Mesothelial cell of epicardium (in vitro differentiated cells): ENCODE data around the gene CTF1. TPM values are rescaled to one million over a fixed set of nuclear protein-coding genes. Genes with fewer than 3 reads are reported as not detected.
A peak's percentile ranks its signal among the peaks of the same experiment; 100 is the strongest.

Experiments
- DNase-seq, 2 experiments: peaks; one replicate each; pipeline ENCODE4 v3.0.0; 2021; ENCODE audit warnings: low spot score in 2 of 2; ENCODE audit not compliant: unreplicated experiment in 2 of 2
- H3K27ac Mint-ChIP-seq: 2 replicates; pipeline ENCODE4 v1.8.0; 2021; ENCODE audit warnings: mixed read lengths
- H3K27me3 Mint-ChIP-seq: 2 replicates; pipeline ENCODE4 v1.8.0; 2021; ENCODE audit warnings: low read depth, mixed read lengths
- H3K36me3 Mint-ChIP-seq: 2 replicates; pipeline ENCODE4 v1.8.0; 2021; ENCODE audit warnings: mixed read lengths
- H3K4me1 Mint-ChIP-seq: 2 replicates; pipeline ENCODE4 v1.8.0; 2021; ENCODE audit warnings: mixed read lengths
- H3K4me3 Mint-ChIP-seq: 2 replicates; pipeline ENCODE4 v1.8.0; 2021; ENCODE audit warnings: mild to moderate bottlenecking, moderate library complexity, mixed read lengths
- H3K9me3 Mint-ChIP-seq: 2 replicates; pipeline ENCODE4 v1.8.0; 2021; ENCODE audit warnings: mixed read lengths
- CTCF ChIP-seq: fragments of 200-600 bp; sonication (generic); IDR thresholded peaks from one replicate; pipeline ENCODE4 v1.5.0; 2021; ENCODE audit warnings: antibody characterized with exemption; ENCODE audit not compliant: unreplicated experiment
- total RNA-seq: library from RNA; stranded (reverse); gene quantifications from 3 replicates; pipeline ENCODE4 v1.2.1, GENCODE V29; 2021

The CTF1 gene
- total RNA-seq, 1 donor from 2014 or later = 9.1 TPM

GRCh38 chr16:30922420-30922959, 26.1 kb downstream of the CTF1 start:
- Mint-ChIP-seq H3K4me1 (peaks cover 14% of the 10 kb centered on the region), H3K36me3 (no peaks in the 10 kb centered on the region), H3K4me3 (peak overlapping the region; percentile 100), H3K27ac (peak overlapping the region; percentile 100), H3K9me3 (no peaks in the 10 kb centered on the region), H3K27me3 (no peaks in the 10 kb centered on the region)
- peak; percentile 99 to 100 for DNase-seq
- no peak for TF ChIP-seq CTCF

- H3K9me3 Mint-ChIP-seq = no peaks in the 10 kb centered on the region
- H3K27ac Mint-ChIP-seq = peak overlapping the region; percentile 100
- TF ChIP-seq CTCF = no peak
- no peaks in the 10 kb centered on the region for H3K27me3 Mint-ChIP-seq
- H3K4me3 Mint-ChIP-seq = peak overlapping the region; percentile 100
- H3K4me1 Mint-ChIP-seq = peaks cover 14% of the 10 kb centered on the region
- H3K36me3 Mint-ChIP-seq = no peaks in the 10 kb centered on the region
- DNase-seq = peak; percentile 95 to 97
Observed at GRCh38 chr16:30922960-30923535, 26.6 kb downstream of the CTF1 start.

- H3K36me3 Mint-ChIP-seq = no peaks in the 10 kb centered on the region
- no peaks in the 10 kb centered on the region for H3K27me3 Mint-ChIP-seq
- no peaks in the 10 kb centered on the region for H3K9me3 Mint-ChIP-seq
- TF ChIP-seq CTCF = no peak
- H3K27ac Mint-ChIP-seq = peak within 1 kb of the TSS; percentile 100
- no peak for DNase-seq
- peaks cover 14% of the 10 kb centered on the region for H3K4me1 Mint-ChIP-seq
- H3K4me3 Mint-ChIP-seq = peak within 1 kb of the TSS; percentile 100
Observed at GRCh38 chr16:30923554-30924075, 27.2 kb downstream of the CTF1 start, which contains the start of gene FBXL19. FBXL19 (plus strand) TSS chr16:30923572; CDS start chr16:30925755, 2,183 bp downstream.

- H3K4me1 Mint-ChIP-seq = peaks cover 14% of the 10 kb centered on the region
- H3K27ac Mint-ChIP-seq = peak overlapping the region; percentile 82
- peak in 1 of 2 experiments; percentile 51 for DNase-seq
- peak overlapping the region; percentile 77 for H3K4me3 Mint-ChIP-seq
- H3K27me3 Mint-ChIP-seq = no peaks in the 10 kb centered on the region
- peaks cover 2% of the 10 kb centered on the region for H3K36me3 Mint-ChIP-seq
- no peak for TF ChIP-seq CTCF
- H3K9me3 Mint-ChIP-seq = no peaks in the 10 kb centered on the region
Observed at GRCh38 chr16:30924076-30924912, 27.9 kb downstream of the CTF1 start.

GRCh38 chr16:30924913-30925631, 28.7 kb downstream of the CTF1 start:
- Mint-ChIP-seq H3K9me3 (no peaks in the 10 kb centered on the region), H3K36me3 (peaks cover 2% of the 10 kb centered on the region), H3K27ac (peak overlapping the region; percentile 82), H3K4me1 (peaks cover 14% of the 10 kb centered on the region), H3K27me3 (no peaks in the 10 kb centered on the region), H3K4me3 (peak overlapping the region; percentile 77)
- no peak for DNase-seq
- no peak for TF ChIP-seq CTCF
